Epithelial cell of proximal tubule (primary cell): ENCODE measurements around the gene CDKN2B-AS1. TPM values are rescaled to one million over a fixed set of nuclear protein-coding genes. Genes with fewer than 3 reads are reported as not detected.
A peak's percentile ranks its signal among the peaks of the same experiment; 100 is the strongest.

ENCODE experiments used
- DNase-seq: peaks from one replicate; pipeline ENCODE4 v3.0.0-alpha.2; 2011; ENCODE audit warnings: low read depth
- H3K4me3 ChIP-seq: 2 replicates; pipeline ENCODE4 v1.5.1; 2011; ENCODE audit warnings: low read depth, mild to moderate bottlenecking, low read length
- total RNA-seq: library from RNA; depleted of rRNA; stranded (reverse); fragments of >200 nt; gene quantifications from 2 replicates; pipeline ENCODE4 v1.2.3, GENCODE V29; 2015
- TF ChIP-seq, protein P1 (sequence below): conservative IDR thresholded peaks from 2 replicates; pipeline ENCODE4 v1.5.1; 2012; ENCODE audit warnings: low read depth, mild to moderate bottlenecking, low read length

CDKN2B-AS1 gene
- total RNA-seq, 1 donor from 2014 or later, result not detected

- no peak for DNase-seq
- TF ChIP-seq, protein P1, sequence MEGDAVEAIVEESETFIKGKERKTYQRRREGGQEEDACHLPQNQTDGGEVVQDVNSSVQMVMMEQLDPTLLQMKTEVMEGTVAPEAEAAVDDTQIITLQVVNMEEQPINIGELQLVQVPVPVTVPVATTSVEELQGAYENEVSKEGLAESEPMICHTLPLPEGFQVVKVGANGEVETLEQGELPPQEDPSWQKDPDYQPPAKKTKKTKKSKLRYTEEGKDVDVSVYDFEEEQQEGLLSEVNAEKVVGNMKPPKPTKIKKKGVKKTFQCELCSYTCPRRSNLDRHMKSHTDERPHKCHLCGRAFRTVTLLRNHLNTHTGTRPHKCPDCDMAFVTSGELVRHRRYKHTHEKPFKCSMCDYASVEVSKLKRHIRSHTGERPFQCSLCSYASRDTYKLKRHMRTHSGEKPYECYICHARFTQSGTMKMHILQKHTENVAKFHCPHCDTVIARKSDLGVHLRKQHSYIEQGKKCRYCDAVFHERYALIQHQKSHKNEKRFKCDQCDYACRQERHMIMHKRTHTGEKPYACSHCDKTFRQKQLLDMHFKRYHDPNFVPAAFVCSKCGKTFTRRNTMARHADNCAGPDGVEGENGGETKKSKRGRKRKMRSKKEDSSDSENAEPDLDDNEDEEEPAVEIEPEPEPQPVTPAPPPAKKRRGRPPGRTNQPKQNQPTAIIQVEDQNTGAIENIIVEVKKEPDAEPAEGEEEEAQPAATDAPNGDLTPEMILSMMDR, result no peak
- H3K4me3 ChIP-seq, result no peak overlapping the region
These were observed 159.5 kb downstream of the CDKN2B-AS1 start for GRCh38 chr9:22154064-22154463.

DNA sequence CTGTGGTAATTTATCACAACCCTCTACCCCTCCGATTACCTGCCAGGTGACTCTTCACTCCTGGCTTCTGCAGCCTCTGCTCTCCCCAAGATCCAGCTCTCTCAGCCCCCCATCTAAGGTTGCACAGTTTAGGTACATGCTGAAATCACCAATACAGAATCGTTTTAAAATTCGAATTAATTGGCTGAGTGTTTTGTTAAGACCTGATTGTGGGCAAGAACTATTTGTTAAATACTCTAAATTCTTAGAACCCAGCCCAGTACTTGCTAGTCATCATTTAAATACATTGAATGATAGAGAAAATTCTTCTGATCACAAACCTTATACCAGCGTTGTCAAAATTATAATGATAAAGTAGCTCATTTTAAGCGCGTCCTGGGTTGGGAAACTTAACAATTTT is 162.0 kb downstream of the CDKN2B-AS1 start:
- DNase-seq, result no peak
- TF ChIP-seq, protein P1, result no peak

DNA sequence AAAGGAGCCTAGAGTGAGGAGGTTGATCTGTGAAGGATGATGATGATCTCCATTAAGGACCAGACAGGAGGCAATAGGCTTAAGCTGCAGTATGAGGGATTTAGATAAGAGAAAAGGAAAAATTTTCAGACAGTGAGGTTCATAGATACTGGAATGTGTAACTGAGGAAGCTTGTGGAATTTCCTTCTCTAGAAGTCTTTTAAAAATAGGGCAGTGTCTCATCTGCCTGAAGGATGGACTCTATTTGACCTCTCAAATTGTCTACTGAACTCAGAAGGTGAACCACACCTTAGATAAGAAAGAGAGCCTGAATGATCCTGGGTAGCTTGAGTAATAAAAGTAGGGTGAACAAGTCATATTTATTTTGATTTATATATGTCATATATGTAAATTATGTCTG is 162.7 kb downstream of the CDKN2B-AS1 start:
- TF ChIP-seq, protein P1, result no peak
- H3K4me3 ChIP-seq, result no peak overlapping the region
- no peak for DNase-seq

More for the DNA sequence above, 162.0 kb downstream of the CDKN2B-AS1 start:
- no peak overlapping the region for H3K4me3 ChIP-seq

DNA sequence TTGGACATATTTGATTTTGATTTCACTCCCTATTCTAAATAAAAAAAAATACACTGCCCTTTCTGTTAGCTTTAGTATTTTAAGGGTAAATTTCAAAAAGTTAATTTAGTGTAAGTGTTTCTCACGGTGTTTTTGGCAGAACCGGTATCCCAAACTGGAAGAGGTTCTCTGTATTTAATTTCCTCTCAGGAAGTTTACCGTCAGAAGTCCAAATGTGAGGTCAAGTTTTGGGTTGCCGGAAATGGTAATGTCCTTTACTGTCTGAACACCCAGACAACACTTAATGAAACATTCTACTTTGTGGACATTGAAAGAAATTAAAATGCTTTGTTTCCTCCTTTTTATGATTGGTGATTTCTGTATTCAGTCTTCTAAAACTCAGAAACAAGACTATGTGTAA is 163.2 kb downstream of the CDKN2B-AS1 start:
- TF ChIP-seq, protein P1, result no peak
- DNase-seq, result no peak
- no peak overlapping the region for H3K4me3 ChIP-seq

DNA sequence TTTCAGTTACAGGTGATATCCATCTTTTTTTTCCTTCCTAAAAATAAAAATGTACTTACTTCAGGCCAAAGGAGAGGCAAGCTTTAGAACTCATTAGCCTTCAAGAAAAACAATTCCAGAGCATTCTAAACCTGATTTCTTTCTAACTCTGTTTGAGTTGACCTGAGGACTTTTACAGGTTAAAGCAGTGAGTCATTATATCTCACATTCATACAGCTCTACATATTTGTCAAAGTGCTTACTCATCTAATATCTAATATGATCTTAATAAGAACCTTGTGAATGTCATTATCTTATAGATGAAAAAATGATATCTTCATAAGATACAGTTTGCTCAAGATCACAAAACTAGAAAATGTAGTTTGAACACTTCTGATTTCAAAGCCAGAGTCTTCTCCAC is 163.7 kb downstream of the CDKN2B-AS1 start:
- TF ChIP-seq, protein P1, result no peak
- no peak overlapping the region for H3K4me3 ChIP-seq
- DNase-seq, result no peak

GRCh38 chr9:22158927-22159346 is 164.3 kb downstream of the CDKN2B-AS1 start:
- TF ChIP-seq, protein P1, result no peak
- no peak overlapping the region for H3K4me3 ChIP-seq
- peak; percentile 52 for DNase-seq

DNA sequence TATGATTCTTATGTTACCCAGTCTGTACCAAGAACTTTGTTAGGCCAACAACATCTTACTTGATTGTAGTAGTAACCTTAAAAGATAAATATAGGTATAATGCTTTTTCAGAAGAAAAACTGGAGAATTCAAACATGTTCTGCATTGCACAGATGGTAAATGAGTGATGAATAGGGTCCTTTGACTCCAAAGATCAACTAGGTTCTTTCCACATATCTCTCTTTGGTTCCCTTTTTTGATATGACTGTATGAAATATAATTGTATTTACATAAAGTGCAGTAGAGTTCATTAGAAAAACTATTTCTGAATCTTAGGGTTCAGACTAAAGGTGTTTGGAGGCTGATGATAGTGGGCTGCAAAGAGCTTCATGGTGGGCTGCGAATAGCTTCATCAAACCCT is 165.0 kb downstream of the CDKN2B-AS1 start:
- no peak overlapping the region for H3K4me3 ChIP-seq
- DNase-seq, result no peak
- TF ChIP-seq, protein P1, result no peak
